Motor neuron (in vitro differentiated cells): ENCODE data around the gene ASS1. TPM values are rescaled to one million over a fixed set of nuclear protein-coding genes. Genes with fewer than 3 reads are reported as not detected.

ENCODE experiments used
- ATAC-seq, 8 experiments: fragments of 200-7000 bp; cut with Tn5 transposase; replicated peaks in 6 of 8; 2 replicates each; pipeline ENCODE4 v1.8.0; 2021; ENCODE audit warnings: mild to moderate bottlenecking in 8 of 8, moderate library complexity in 8 of 8
- H3K27ac ChIP-seq, 2 donors: fragments of 250-450 bp; sonication (Bioruptor Pico); 2 replicates each; pipeline ENCODE4 v1.9.0; 2021; ENCODE audit warnings: antibody characterized with exemption in 2 of 2, mild to moderate bottlenecking in 2 of 2, moderate library complexity in 1 of 2
- H3K4me1 ChIP-seq, 2 donors: fragments of 250-450 bp; sonication (Bioruptor Pico); replicated peaks in 1 of 2; 2 replicates each; pipeline ENCODE4 v1.6.1; 2021; ENCODE audit warnings: antibody characterized with exemption in 2 of 2, mild to moderate bottlenecking in 2 of 2, moderate library complexity in 1 of 2
- H3K4me3 ChIP-seq, 5 donors: fragments of 250-450 bp; sonication (Bioruptor Pico); 2 replicates each; pipeline ENCODE4 v1.9.0; 2021; ENCODE audit warnings: antibody characterized with exemption in 5 of 5, mild to moderate bottlenecking in 5 of 5, moderate library complexity in 4 of 5
- WGBS, 10 experiments: fragments of 450-650 bp; shearing (Covaris generic); methylation state at CpG; one replicate each; pipeline ENCODE4 v1.0.0; 2022; 5-methylcytosine and 5-hydroxymethylcytosine counted together
- in situ Hi-C, 9 experiments: fragments of 400-800 bp; cut with MboI; loops; one replicate each; pipeline ENCODE4 v1.15.0; 2021; ENCODE audit warnings: low sequenced_read_pairs in 9 of 9, low pct_unique_long_range_greater_than_20kb in 2 of 9; ENCODE audit not compliant: unreplicated experiment in 9 of 9
- total RNA-seq, 8 experiments: library from RNA; unstranded; fragments of 300-600 nt; gene quantifications; 2 replicates each; pipeline versions ENCODE4 v1.2.3 to v1.2.4, GENCODE V29; 2022

Gene ASS1
- total RNA-seq, 8 experiments from 2014 or later, result 12.0 to 412 (median 86.3) TPM

- Histone ChIP-seq H3K4me3 (no peak overlapping the region), H3K4me1 (peaks cover 36 to 52% of the 10 kb centered on the region in 2 donors), H3K27ac (peak overlapping the region in 1 of 2 donors; percentile 47)
- ATAC-seq, result no peak
- 80 to 100% (median 83%) methylated on average over 1 of the region's 10 CpGs; no CpG with 5 or more reads in 7 of the 10 experiments for WGBS, 10 experiments
- in situ Hi-C loops, result no loop called here
Observed at GRCh38 chr9:130422546-130422945, 22.2 kb upstream of the ASS1 start.

- Histone ChIP-seq H3K4me3 (no peak overlapping the region), H3K4me1 (peaks cover 39 to 58% of the 10 kb centered on the region in 2 donors), H3K27ac (no peak overlapping the region)
- 0 to 86% (median 64%) methylated on average over 1 to 6 of the region's 8 CpGs; no CpG with 5 or more reads in 6 of the 10 experiments for WGBS, 10 experiments
- in situ Hi-C loops, result no loop called here
- ATAC-seq, result no peak
Observed at GRCh38 chr9:130423272-130423671, 21.5 kb upstream of the ASS1 start.

GRCh38 chr9:130424595-130425454 lies 19.9 kb upstream of the ASS1 start:
- Histone ChIP-seq H3K4me1 (peaks cover 39 to 58% of the 10 kb centered on the region in 2 donors), H3K27ac (no peak overlapping the region), H3K4me3 (no peak overlapping the region)
- 60 to 100% (median 83%) methylated on average over 1 to 4 of the region's 24 CpGs; no CpG with 5 or more reads in 5 of the 10 experiments for WGBS, 10 experiments
- no peak for ATAC-seq
- in situ Hi-C loops, result no loop called here

GRCh38 chr9:130425741-130426466 lies 18.9 kb upstream of the ASS1 start:
- Histone ChIP-seq H3K4me1 (peaks cover 39 to 58% of the 10 kb centered on the region in 2 donors), H3K27ac (peak overlapping the region in 1 of 2 donors; percentile 2), H3K4me3 (no peak overlapping the region)
- in situ Hi-C loops, result no loop called here
- WGBS, 10 experiments, result 0 to 100% (median 89%) methylated on average over 1 to 4 of the region's 21 CpGs; no CpG with 5 or more reads in 5 of the 10 experiments
- no peak for ATAC-seq

- H3K27ac ChIP-seq, result peak overlapping the region in 1 of 2 donors; percentile 2
- H3K4me1 ChIP-seq, result peaks cover 36 to 52% of the 10 kb centered on the region in 2 donors
- in situ Hi-C loops, result no loop called here
- ATAC-seq, result peak in 2 of 8 experiments; percentile 4 to 13
- WGBS, 10 experiments, result 72 to 100% (median 87%) methylated on average over 1 to 8 of the region's 8 CpGs; no CpG with 5 or more reads in 4 of the 10 experiments
- H3K4me3 ChIP-seq, result no peak overlapping the region
Observed at GRCh38 chr9:130426467-130426773, 18.3 kb upstream of the ASS1 start.

GRCh38 chr9:130426883-130427282 lies 17.9 kb upstream of the ASS1 start:
- no peak overlapping the region for H3K4me3 ChIP-seq
- H3K27ac ChIP-seq, result peak overlapping the region; percentile 38 to 63
- ATAC-seq, result peak; percentile 64 to 98 (median 82)
- H3K4me1 ChIP-seq, result peaks cover 31 to 48% of the 10 kb centered on the region in 2 donors
- in situ Hi-C loops, result no loop called here
- 0 to 90% (median 41%) methylated on average over 2 to 9 of the region's 10 CpGs; no CpG with 5 or more reads in 1 of the 10 experiments for WGBS, 10 experiments

GRCh38 chr9:130427326-130427725 lies 17.4 kb upstream of the ASS1 start:
- 88 to 100% methylated on average over 1 to 5 of the region's 12 CpGs; no CpG with 5 or more reads in 8 of the 10 experiments for WGBS, 10 experiments
- ATAC-seq, result peak in 1 of 8 experiments; percentile 3
- H3K27ac ChIP-seq, result peak overlapping the region; percentile 38 to 63
- no peak overlapping the region for H3K4me3 ChIP-seq
- H3K4me1 ChIP-seq, result peaks cover 26 to 43% of the 10 kb centered on the region in 2 donors
- in situ Hi-C loops, result no loop called here

GRCh38 chr9:130428086-130428665 lies 16.6 kb upstream of the ASS1 start:
- in situ Hi-C loops, result no loop called here
- H3K4me1 ChIP-seq, result peaks cover 29 to 35% of the 10 kb centered on the region in 2 donors
- no peak overlapping the region for H3K4me3 ChIP-seq
- no peak for ATAC-seq
- 86 to 100% (median 94%) methylated on average over 1 to 7 of the region's 20 CpGs; no CpG with 5 or more reads in 6 of the 10 experiments for WGBS, 10 experiments
- H3K27ac ChIP-seq, result no peak overlapping the region

- in situ Hi-C loops, result no loop called here
- no peak for ATAC-seq
- peaks cover 32% of the 10 kb centered on the region in 2 donors for H3K4me1 ChIP-seq
- no peak overlapping the region for H3K27ac ChIP-seq
- H3K4me3 ChIP-seq, result no peak overlapping the region
- 90% methylated on average over 2 of the region's 13 CpGs; no CpG with 5 or more reads in 9 of the 10 experiments for WGBS, 10 experiments
Observed at GRCh38 chr9:130429381-130429780, 15.4 kb upstream of the ASS1 start.

GRCh38 chr9:130429831-130430230 lies 14.9 kb upstream of the ASS1 start:
- Histone ChIP-seq H3K4me3 (no peak overlapping the region), H3K27ac (no peak overlapping the region), H3K4me1 (peaks cover 32% of the 10 kb centered on the region in 2 donors)
- 83 to 93% (median 83%) methylated on average over 1 to 3 of the region's 6 CpGs; no CpG with 5 or more reads in 7 of the 10 experiments for WGBS, 10 experiments
- in situ Hi-C loops, result no loop called here
- ATAC-seq, result no peak

- H3K4me3 ChIP-seq, result no peak overlapping the region
- ATAC-seq, result no peak
- H3K4me1 ChIP-seq, result peaks cover 29 to 31% of the 10 kb centered on the region in 2 donors
- H3K27ac ChIP-seq, result no peak overlapping the region
- WGBS, 10 experiments, result 60 to 100% (median 92%) methylated on average over 1 to 2 of the region's 18 CpGs; no CpG with 5 or more reads in 6 of the 10 experiments
- in situ Hi-C loops, result no loop called here
Observed at GRCh38 chr9:130430232-130430631, 14.5 kb upstream of the ASS1 start.

- peaks cover 22 to 24% of the 10 kb centered on the region in 2 donors for H3K4me1 ChIP-seq
- H3K4me3 ChIP-seq, result no peak overlapping the region
- in situ Hi-C loops, result no loop called here
- no peak overlapping the region for H3K27ac ChIP-seq
- 93 to 100% methylated on average over 1 to 7 of the region's 22 CpGs; no CpG with 5 or more reads in 8 of the 10 experiments for WGBS, 10 experiments
- ATAC-seq, result no peak
Observed at GRCh38 chr9:130430734-130431535, 13.8 kb upstream of the ASS1 start.
